Endodermal cell (in vitro differentiated cells): Measurements from ENCODE around the gene RRP1B. TPM values are rescaled to one million over a fixed set of nuclear protein-coding genes. Genes with fewer than 3 reads are reported as not detected.

Experiments
- DNase-seq: peaks from one replicate; pipeline ENCODE4 v3.0.0-alpha.2; 2017
- H3K27ac ChIP-seq: 2 replicates; pipeline ENCODE4 v1.5.1; 2013; ENCODE audit warnings: mild to moderate bottlenecking, low read depth, low read length, moderate library complexity
- H3K27me3 ChIP-seq: 2 replicates; pipeline ENCODE4 v1.6.1; 2013; ENCODE audit warnings: mild to moderate bottlenecking, low read length, moderate library complexity; ENCODE audit not compliant: insufficient read depth, control insufficient read depth, poor library complexity, severe bottlenecking
- H3K36me3 ChIP-seq: 2 replicates; pipeline ENCODE4 v1.7.0; 2013; ENCODE audit warnings: mild to moderate bottlenecking, low read length, moderate library complexity; ENCODE audit not compliant: control insufficient read depth, insufficient read depth
- H3K4me1 ChIP-seq: one replicate; pipeline ENCODE4 v1.7.0; 2013; ENCODE audit warnings: low read length; ENCODE audit not compliant: control insufficient read depth, insufficient read depth
- H3K4me3 ChIP-seq: 2 replicates; pipeline ENCODE4 v1.5.1; 2013; ENCODE audit warnings: mild to moderate bottlenecking, low read length, moderate library complexity
- H3K9ac ChIP-seq: 2 replicates; pipeline ENCODE4 v1.6.1; 2013; ENCODE audit warnings: mild to moderate bottlenecking, low read length, moderate library complexity; ENCODE audit not compliant: poor library complexity, severe bottlenecking; ENCODE audit errors: extremely low read depth
- H3K9me3 ChIP-seq: 2 replicates; pipeline ENCODE4 v1.6.1; 2013; ENCODE audit warnings: mild to moderate bottlenecking, low read length, moderate library complexity; ENCODE audit not compliant: control insufficient read depth
- H3K27ac Mint-ChIP-seq: 2 replicates; pipeline ENCODE4 v1.8.0; 2020; ENCODE audit warnings: mixed read lengths
- H3K27me3 Mint-ChIP-seq: 2 replicates; pipeline ENCODE4 v1.8.0; 2021; ENCODE audit warnings: mild to moderate bottlenecking, mixed read lengths; ENCODE audit not compliant: insufficient read depth
- H3K36me3 Mint-ChIP-seq: 2 replicates; pipeline ENCODE4 v1.8.0; 2020; ENCODE audit warnings: low read depth, mixed read lengths
- H3K4me1 Mint-ChIP-seq: 2 replicates; pipeline ENCODE4 v1.8.0; 2020; ENCODE audit warnings: mixed read lengths
- H3K4me3 Mint-ChIP-seq: 2 replicates; pipeline ENCODE4 v1.8.0; 2020; ENCODE audit warnings: mild to moderate bottlenecking, moderate library complexity, mixed read lengths
- H3K9me3 Mint-ChIP-seq: 2 replicates; pipeline ENCODE4 v1.8.0; 2020; ENCODE audit warnings: mild to moderate bottlenecking, mixed read lengths
- CTCF ChIP-seq: fragments of 200-600 bp; sonication (generic); conservative IDR thresholded peaks from 2 replicates; pipeline ENCODE4 v1.5.0; 2021; ENCODE audit warnings: antibody characterized with exemption, mild to moderate bottlenecking
- WGBS, 2 experiments: methylation state at CpG; one replicate each; pipeline versions ENCODE4 v1.1.5 to v1.1.7; 2013; ENCODE audit warnings: missing lambda C conversion rate in 2 of 2, mixed read lengths in 1 of 2; ENCODE audit not compliant: insufficient coverage in 1 of 2, insufficient read length in 1 of 2; 5-methylcytosine and 5-hydroxymethylcytosine counted together
- total RNA-seq, 2 donors: library from RNA; stranded (reverse); fragmentation: NEBNext Ultra II Directional in 1 of 2; extraction: Animal tissue kit (Norgen Biotek cat#: 25700) in 1 of 2; gene quantifications; 2 replicates in 1 of 2; 3 replicates in 1 of 2; pipeline ENCODE4 v1.2.1, GENCODE V29; 2021

Gene RRP1B
- total RNA-seq, 2 donors from 2014 or later = 44.1 to 46.0 TPM

GRCh38 chr21:43654806-43655489 lies 4.4 kb upstream of the RRP1B start:
- Mint-ChIP-seq H3K9me3 (peaks cover 3% of the 10 kb centered on the region), H3K4me1 (peaks cover 9% of the 10 kb centered on the region), H3K36me3 (no peaks in the 10 kb centered on the region), H3K27me3 (no peaks in the 10 kb centered on the region), H3K27ac (no peak overlapping the region), H3K4me3 (no peak overlapping the region)
- no peak for DNase-seq
- no peak for TF ChIP-seq CTCF
- Histone ChIP-seq H3K27me3 (no peaks in the 10 kb centered on the region), H3K4me1 (no peaks in the 10 kb centered on the region), H3K27ac (no peak overlapping the region), H3K9me3 (no peaks in the 10 kb centered on the region), H3K4me3 (no peak overlapping the region), H3K36me3 (no peaks in the 10 kb centered on the region), H3K9ac (no peak overlapping the region)
- 95 to 98% methylated on average over 5 to 7 of the region's 7 CpGs for WGBS, 2 experiments

- H3K36me3 Mint-ChIP-seq = peaks cover 12% of the 10 kb centered on the region
- no peak overlapping the region for H3K4me3 Mint-ChIP-seq
- WGBS, 2 experiments = 94% methylated on average over 30 to 46 of the region's 46 CpGs
- Histone ChIP-seq H3K9me3 (no peaks in the 10 kb centered on the region), H3K4me3 (no peak overlapping the region), H3K36me3 (peaks cover 12% of the 10 kb centered on the region), H3K27ac (no peak overlapping the region), H3K27me3 (no peaks in the 10 kb centered on the region), H3K9ac (no peak overlapping the region), H3K4me1 (no peaks in the 10 kb centered on the region)
- no peak overlapping the region for H3K27ac Mint-ChIP-seq
- peaks cover 27% of the 10 kb centered on the region for H3K4me1 Mint-ChIP-seq
- TF ChIP-seq CTCF = no peak
- no peaks in the 10 kb centered on the region for H3K27me3 Mint-ChIP-seq
- no peak for DNase-seq
- peaks cover 3% of the 10 kb centered on the region for H3K9me3 Mint-ChIP-seq
These were observed 1.8 kb upstream of the RRP1B start for GRCh38 chr21:43657355-43658087.

GRCh38 chr21:43658088-43658741 lies 1.1 kb upstream of the RRP1B start:
- no peak for TF ChIP-seq CTCF
- 93 to 95% methylated on average over 38 to 48 of the region's 48 CpGs for WGBS, 2 experiments
- Histone ChIP-seq H3K9ac (no peak overlapping the region), H3K4me3 (no peak overlapping the region), H3K36me3 (peaks cover 19% of the 10 kb centered on the region), H3K27ac (no peak overlapping the region), H3K27me3 (no peaks in the 10 kb centered on the region), H3K9me3 (no peaks in the 10 kb centered on the region), H3K4me1 (no peaks in the 10 kb centered on the region)
- Mint-ChIP-seq H3K4me3 (peak overlapping the region; percentile 17), H3K36me3 (peaks cover 19% of the 10 kb centered on the region), H3K27ac (no peak overlapping the region), H3K9me3 (peaks cover 3% of the 10 kb centered on the region), H3K4me1 (peaks cover 26% of the 10 kb centered on the region), H3K27me3 (no peaks in the 10 kb centered on the region)
- no peak for DNase-seq
